ENCODE data around the gene LSG1. TPM values are rescaled to one million over a fixed set of nuclear protein-coding genes. Genes with fewer than 3 reads are reported as not detected.
A peak's percentile ranks its signal among the peaks of the same experiment; 100 is the strongest.

LSG1 gene
- total and polyA plus RNA-seq, 2 experiments from 2014 or later = 26.9 to 36.5 TPM

DNA sequence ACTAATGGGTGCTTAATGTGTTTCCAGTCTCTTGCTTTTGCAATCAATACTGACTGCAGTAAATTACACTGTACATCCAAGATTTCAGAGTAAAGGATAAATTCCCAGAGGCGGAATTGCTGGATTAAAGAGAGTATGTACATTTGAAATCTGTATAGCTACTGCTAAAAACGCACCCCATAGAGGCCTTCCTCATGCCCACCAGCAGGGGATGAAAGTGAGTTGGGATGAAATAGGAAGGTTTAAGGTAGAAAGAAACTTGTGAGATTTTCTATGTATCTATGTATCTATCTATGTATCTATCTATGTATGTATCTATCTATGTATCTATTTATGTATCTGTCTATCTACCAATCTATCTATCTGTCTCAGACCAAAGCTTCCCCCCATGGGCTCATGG lies 67.2 kb downstream of the LSG1 start:
- no peaks in the 10 kb centered on the region for H4K20me1 ChIP-seq (ENCODE audit: insufficient read depth)
- H3K27me3 ChIP-seq (replicated peaks; ENCODE audit: insufficient read depth) = no peaks in the 10 kb centered on the region
- no peaks in the 10 kb centered on the region for H3K36me3 ChIP-seq (ENCODE audit: low read depth)
- H3K4me2 ChIP-seq (ENCODE audit: unreplicated experiment) = no peak overlapping the region
- no peak overlapping the region for H3K4me3 ChIP-seq
- no peaks in the 10 kb centered on the region for H3K9me3 ChIP-seq (ENCODE audit: low read depth)
- no peaks in the 10 kb centered on the region for H3K79me2 ChIP-seq (ENCODE audit: insufficient read depth)
- H3K9ac ChIP-seq = no peak overlapping the region
- in situ Hi-C loops (cut with MboI) = no loop called here
- no peak overlapping the region for H3K27ac ChIP-seq
- no peaks in the 10 kb centered on the region for H3K9me2 ChIP-seq (ENCODE audit: insufficient read depth)
- no peaks in the 10 kb centered on the region for H3K4me1 ChIP-seq (ENCODE audit: insufficient read depth)
- DNase-seq = peak; percentile 30
- no peak overlapping the region for H2AFZ ChIP-seq
- WGBS, 2 experiments (ENCODE audit: low coverage in 1 of 2, low lambda C conversion rate in 2 of 2, missing lambda C conversion rate in 2 of 2) = 82 to 90% methylated on average over 2 of the region's 2 CpGs
- H3F3A ChIP-seq (ENCODE audit: insufficient read depth) = no peaks in the 10 kb centered on the region
- TF ChIP-seq EZH2phosphoT487 (IDR thresholded peaks at IDR 0.05; ENCODE audit: insufficient read depth, low read depth) = no peak
- TF ChIP-seq EZH2 (IDR thresholded peaks at IDR 0.05; ENCODE audit: insufficient read depth, poor library complexity, severe bottlenecking) = no peak

DNA sequence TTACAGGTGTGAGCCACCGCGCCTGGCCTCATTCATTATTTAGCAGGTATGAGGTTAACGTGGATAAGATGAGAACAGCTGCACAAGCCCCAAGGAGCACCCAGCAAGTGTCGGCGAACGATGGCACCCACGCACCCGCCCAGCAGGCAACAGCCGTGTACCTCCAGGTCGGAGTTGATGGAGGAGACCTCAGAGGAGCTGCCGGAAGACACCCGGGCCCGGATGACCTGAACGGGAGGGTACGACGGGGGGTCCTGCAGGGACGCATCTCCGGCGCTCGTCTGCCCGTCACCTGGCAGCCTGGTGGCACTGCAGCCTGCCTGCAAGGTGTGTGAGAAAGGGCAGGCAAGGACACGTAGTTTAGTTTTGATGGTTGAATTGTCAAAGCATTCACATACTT lies 67.9 kb downstream of the LSG1 start:
- in situ Hi-C loops (cut with MboI) = no loop called here
- H3K4me3 ChIP-seq = no peak overlapping the region
- no peak overlapping the region for H3K9ac ChIP-seq
- peaks cover 2% of the 10 kb centered on the region; the same call in 1 of the 2 replicates for H3K4me1 ChIP-seq (ENCODE audit: insufficient read depth)
- H3K27ac ChIP-seq = no peak overlapping the region
- H3K79me2 ChIP-seq (ENCODE audit: insufficient read depth) = no peaks in the 10 kb centered on the region
- WGBS, 2 experiments (ENCODE audit: low coverage in 1 of 2, low lambda C conversion rate in 2 of 2, missing lambda C conversion rate in 2 of 2) = 95 to 96% methylated on average over 22 of the region's 22 CpGs
- no peaks in the 10 kb centered on the region for H3K9me2 ChIP-seq (ENCODE audit: insufficient read depth)
- no peaks in the 10 kb centered on the region for H3F3A ChIP-seq (ENCODE audit: insufficient read depth)
- TF ChIP-seq EZH2 (IDR thresholded peaks at IDR 0.05; ENCODE audit: insufficient read depth, poor library complexity, severe bottlenecking) (no peak), EZH2phosphoT487 (IDR thresholded peaks at IDR 0.05; ENCODE audit: insufficient read depth, low read depth) (no peak)
- no peaks in the 10 kb centered on the region for H3K36me3 ChIP-seq (ENCODE audit: low read depth)
- no peaks in the 10 kb centered on the region for H4K20me1 ChIP-seq (ENCODE audit: insufficient read depth)
- no peak for DNase-seq
- H3K27me3 ChIP-seq (replicated peaks; ENCODE audit: insufficient read depth) = no peaks in the 10 kb centered on the region
- H3K4me2 ChIP-seq (ENCODE audit: unreplicated experiment) = no peak overlapping the region
- H2AFZ ChIP-seq = no peak overlapping the region
- H3K9me3 ChIP-seq (ENCODE audit: low read depth) = no peaks in the 10 kb centered on the region

DNA sequence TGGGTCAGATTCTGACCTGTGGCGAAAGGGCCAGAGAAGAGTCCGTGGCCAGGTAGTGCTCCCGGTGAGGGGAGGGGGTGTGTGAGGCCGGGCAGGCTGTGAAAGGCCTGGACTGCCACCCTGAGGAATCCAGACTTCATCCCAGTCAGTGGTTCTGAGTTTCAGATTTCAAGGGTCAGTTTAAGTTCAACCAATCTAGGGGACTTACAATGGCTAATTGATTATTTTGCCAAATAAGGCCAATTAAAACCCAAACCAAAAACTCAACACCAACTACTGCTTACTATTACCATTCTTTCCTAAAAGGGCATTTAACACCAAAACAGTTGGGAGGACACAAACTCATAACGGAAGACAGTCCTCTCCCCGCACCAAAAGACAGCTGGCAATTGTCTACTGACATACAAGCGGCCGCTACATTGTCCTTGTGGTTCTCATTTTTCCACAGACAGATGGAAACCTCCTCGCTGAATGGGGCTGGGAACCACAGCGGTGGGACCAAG lies 69.3 kb downstream of the LSG1 start:
- H4K20me1 ChIP-seq (ENCODE audit: insufficient read depth) = no peaks in the 10 kb centered on the region
- in situ Hi-C loops (cut with MboI) = no loop called here
- WGBS, 2 experiments (ENCODE audit: low coverage in 1 of 2, low lambda C conversion rate in 2 of 2, missing lambda C conversion rate in 2 of 2) = 86 to 87% methylated on average over 10 of the region's 10 CpGs
- no peak overlapping the region for H3K4me2 ChIP-seq (ENCODE audit: unreplicated experiment)
- no peaks in the 10 kb centered on the region for H3K79me2 ChIP-seq (ENCODE audit: insufficient read depth)
- H3K9me2 ChIP-seq (ENCODE audit: insufficient read depth) = no peaks in the 10 kb centered on the region
- H3K9ac ChIP-seq = no peak overlapping the region
- no peaks in the 10 kb centered on the region for H3K36me3 ChIP-seq (ENCODE audit: low read depth)
- H3K4me3 ChIP-seq = no peak overlapping the region
- no peaks in the 10 kb centered on the region for H3K9me3 ChIP-seq (ENCODE audit: low read depth)
- no peak for DNase-seq
- no peak for TF ChIP-seq EZH2 (IDR thresholded peaks at IDR 0.05; ENCODE audit: insufficient read depth, poor library complexity, severe bottlenecking)
- peaks cover 8% of the 10 kb centered on the region; the same call in 1 of the 2 replicates for H3K4me1 ChIP-seq (ENCODE audit: insufficient read depth)
- H2AFZ ChIP-seq = no peak overlapping the region
- no peaks in the 10 kb centered on the region; the same call in 1 of the 2 replicates for H3F3A ChIP-seq (ENCODE audit: insufficient read depth)
- no peaks in the 10 kb centered on the region for H3K27me3 ChIP-seq (replicated peaks; ENCODE audit: insufficient read depth)
- H3K27ac ChIP-seq = no peak overlapping the region

DNA sequence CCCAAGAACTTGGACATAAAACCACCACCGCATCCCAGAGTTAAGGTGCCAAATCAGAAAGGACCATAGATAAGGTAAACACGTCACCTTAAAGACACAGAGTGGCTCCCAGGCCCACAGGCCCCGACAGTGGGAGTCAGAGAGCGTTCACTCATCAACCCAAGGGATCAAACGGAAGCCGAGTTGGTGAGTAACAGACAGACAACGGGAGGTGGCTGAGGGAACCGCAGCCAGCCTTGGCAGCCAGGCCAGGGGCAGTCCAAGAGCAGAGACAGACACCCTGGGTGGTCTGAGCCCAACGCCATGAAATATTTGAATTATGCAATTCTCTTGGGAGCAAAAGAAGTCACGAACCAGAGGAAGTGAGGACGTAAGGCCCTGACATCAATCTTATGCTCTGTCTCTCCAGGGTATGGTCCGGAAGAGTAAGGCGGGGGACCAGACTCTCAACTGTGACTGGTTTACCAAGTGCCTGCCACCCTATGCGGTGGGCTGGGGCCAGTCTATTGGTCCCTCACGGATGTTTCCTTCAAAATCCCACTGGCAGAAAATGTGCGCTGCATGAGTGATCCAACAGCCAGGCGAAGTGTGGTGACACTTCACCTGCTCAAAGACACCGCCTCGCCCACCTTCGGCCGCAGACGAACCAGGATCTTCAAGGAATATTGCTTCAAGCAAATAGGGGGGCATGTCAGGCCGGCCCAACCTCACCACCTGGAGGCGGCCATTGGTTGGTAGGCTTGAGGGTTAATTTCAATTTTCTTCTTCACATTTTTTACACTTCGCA lies 73.0 kb downstream of the LSG1 start:
- Histone ChIP-seq H3K9me3 (ENCODE audit: low read depth) (no peaks in the 10 kb centered on the region), H3K9me2 (ENCODE audit: insufficient read depth) (no peaks in the 10 kb centered on the region), H3K4me3 (no peak overlapping the region), H3K27ac (peak overlapping the region; percentile 58), H3F3A (ENCODE audit: insufficient read depth) (peaks cover 11% of the 10 kb centered on the region), H4K20me1 (ENCODE audit: insufficient read depth) (no peaks in the 10 kb centered on the region), H3K36me3 (ENCODE audit: low read depth) (no peaks in the 10 kb centered on the region), H3K79me2 (ENCODE audit: insufficient read depth) (no peaks in the 10 kb centered on the region), H3K9ac (peak overlapping the region; percentile 36), H2AFZ (no peak overlapping the region), H3K4me2 (ENCODE audit: unreplicated experiment) (no peak overlapping the region), H3K4me1 (ENCODE audit: insufficient read depth) (peaks cover 15% of the 10 kb centered on the region), H3K27me3 (replicated peaks; ENCODE audit: insufficient read depth) (no peaks in the 10 kb centered on the region)
- in situ Hi-C loops (cut with MboI) = no loop called here
- TF ChIP-seq EZH2 (IDR thresholded peaks at IDR 0.05; ENCODE audit: insufficient read depth, poor library complexity, severe bottlenecking) = no peak
- TF ChIP-seq EZH2phosphoT487 (IDR thresholded peaks at IDR 0.05; ENCODE audit: insufficient read depth, low read depth) = no peak
- 63 to 69% methylated on average over 25 of the region's 25 CpGs for WGBS, 2 experiments (ENCODE audit: low coverage in 1 of 2, low lambda C conversion rate in 2 of 2, missing lambda C conversion rate in 2 of 2)
- DNase-seq = peak; percentile 92

All from GM23248 (cell line).